HL-60 (cell line): ENCODE data around the gene FRS3.

Experiments
- DNase-seq, 2 experiments: peaks; one replicate each; pipeline ENCODE4 v3.0.0-alpha.2; 2010 to 2020; ENCODE audit warnings: low read depth in 1 of 2, low spot score in 1 of 2
- H3K27ac ChIP-seq: fragments of 250-450 bp; sonication (Bioruptor Pico); replicated peaks from 2 replicates; pipeline ENCODE4 v1.5.1; 2020; ENCODE audit warnings: mild to moderate bottlenecking, moderate library complexity
- H3K27me3 ChIP-seq: fragments of 250-450 bp; sonication (Bioruptor Pico); 2 replicates; pipeline ENCODE4 v1.5.1; 2021; ENCODE audit warnings: mild to moderate bottlenecking, moderate library complexity; ENCODE audit not compliant: insufficient read depth, poor library complexity, severe bottlenecking
- H3K4me3 ChIP-seq: replicated peaks from 2 replicates; pipeline ENCODE4 v1.5.1; 2011; ENCODE audit warnings: mild to moderate bottlenecking, control low read depth, low read length; ENCODE audit not compliant: insufficient read depth
- CTCF ChIP-seq: IDR thresholded peaks from one replicate; pipeline ENCODE4 v1.5.1; 2011; ENCODE audit warnings: low read length, control low read depth, inconsistent platforms; ENCODE audit not compliant: insufficient read depth
- GABPA ChIP-seq: IDR thresholded peaks from 2 replicates; pipeline ENCODE4 v1.6.1; 2012; ENCODE audit warnings: low read depth
- POLR2AphosphoS5 ChIP-seq: IDR thresholded peaks from 2 replicates; pipeline ENCODE4 v1.6.1; 2012; ENCODE audit warnings: low read depth
- SPI1 ChIP-seq: IDR thresholded peaks from 2 replicates; pipeline ENCODE4 v1.6.1; 2012; ENCODE audit warnings: low read depth, mild to moderate bottlenecking, borderline replicate concordance
- TF ChIP-seq, protein P1 (sequence below): IDR thresholded peaks from 2 replicates; pipeline ENCODE4 v1.6.1; 2012; ENCODE audit warnings: low read depth; ENCODE audit not compliant: insufficient replicate concordance

Gene FRS3

DNA sequence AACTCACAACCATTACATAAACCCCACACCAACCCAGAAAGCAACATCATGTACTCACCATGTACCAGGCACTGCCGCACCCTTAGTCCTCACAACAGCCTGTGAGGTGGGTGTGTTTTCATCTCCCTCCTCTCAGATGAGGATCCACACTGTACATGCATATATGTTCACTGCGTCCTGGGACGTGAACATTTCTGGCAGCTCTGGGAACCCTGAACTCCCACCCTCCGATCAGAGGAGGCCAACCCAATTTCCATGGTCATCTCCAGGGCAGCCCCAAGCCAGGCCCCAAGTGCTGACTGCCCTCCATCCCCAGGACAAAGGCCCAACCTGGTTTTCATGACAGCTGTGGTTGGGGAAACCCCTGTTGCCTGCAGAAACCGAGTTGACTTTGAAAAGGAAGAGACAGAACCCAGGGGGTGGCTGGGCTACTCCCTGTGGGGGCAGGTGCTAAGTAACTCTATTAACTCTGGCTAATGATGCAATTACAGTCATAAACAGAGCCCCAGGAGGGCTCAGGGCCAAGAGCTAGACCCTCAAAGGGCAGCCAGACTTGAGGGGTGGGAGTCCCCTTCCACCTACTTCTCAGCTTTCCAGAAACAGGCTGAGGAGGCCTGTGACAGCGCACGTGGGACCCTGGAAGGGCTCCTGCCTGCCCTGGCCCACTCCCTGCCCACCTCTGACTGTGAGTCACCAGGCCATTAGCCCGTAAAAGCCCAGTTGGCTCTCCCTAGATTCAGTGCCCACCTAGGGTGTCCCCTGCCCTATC, 46.9 kb downstream of the FRS3 start:
- Histone ChIP-seq H3K4me3 (no peak overlapping the region), H3K27ac (no peak overlapping the region), H3K27me3 (no peaks in the 10 kb centered on the region)
- TF ChIP-seq CTCF, result no peak
- TF ChIP-seq, protein P1, sequence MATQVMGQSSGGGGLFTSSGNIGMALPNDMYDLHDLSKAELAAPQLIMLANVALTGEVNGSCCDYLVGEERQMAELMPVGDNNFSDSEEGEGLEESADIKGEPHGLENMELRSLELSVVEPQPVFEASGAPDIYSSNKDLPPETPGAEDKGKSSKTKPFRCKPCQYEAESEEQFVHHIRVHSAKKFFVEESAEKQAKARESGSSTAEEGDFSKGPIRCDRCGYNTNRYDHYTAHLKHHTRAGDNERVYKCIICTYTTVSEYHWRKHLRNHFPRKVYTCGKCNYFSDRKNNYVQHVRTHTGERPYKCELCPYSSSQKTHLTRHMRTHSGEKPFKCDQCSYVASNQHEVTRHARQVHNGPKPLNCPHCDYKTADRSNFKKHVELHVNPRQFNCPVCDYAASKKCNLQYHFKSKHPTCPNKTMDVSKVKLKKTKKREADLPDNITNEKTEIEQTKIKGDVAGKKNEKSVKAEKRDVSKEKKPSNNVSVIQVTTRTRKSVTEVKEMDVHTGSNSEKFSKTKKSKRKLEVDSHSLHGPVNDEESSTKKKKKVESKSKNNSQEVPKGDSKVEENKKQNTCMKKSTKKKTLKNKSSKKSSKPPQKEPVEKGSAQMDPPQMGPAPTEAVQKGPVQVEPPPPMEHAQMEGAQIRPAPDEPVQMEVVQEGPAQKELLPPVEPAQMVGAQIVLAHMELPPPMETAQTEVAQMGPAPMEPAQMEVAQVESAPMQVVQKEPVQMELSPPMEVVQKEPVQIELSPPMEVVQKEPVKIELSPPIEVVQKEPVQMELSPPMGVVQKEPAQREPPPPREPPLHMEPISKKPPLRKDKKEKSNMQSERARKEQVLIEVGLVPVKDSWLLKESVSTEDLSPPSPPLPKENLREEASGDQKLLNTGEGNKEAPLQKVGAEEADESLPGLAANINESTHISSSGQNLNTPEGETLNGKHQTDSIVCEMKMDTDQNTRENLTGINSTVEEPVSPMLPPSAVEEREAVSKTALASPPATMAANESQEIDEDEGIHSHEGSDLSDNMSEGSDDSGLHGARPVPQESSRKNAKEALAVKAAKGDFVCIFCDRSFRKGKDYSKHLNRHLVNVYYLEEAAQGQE, result no peak
- no peak for TF ChIP-seq POLR2AphosphoS5
- TF ChIP-seq SPI1, result no peak
- no peak for TF ChIP-seq GABPA
- no peak for DNase-seq

- DNase-seq, result no peak
- TF ChIP-seq SPI1 (no peak), GABPA (no peak)
- TF ChIP-seq, protein P1, result no peak
- H3K4me3 ChIP-seq, result no peak overlapping the region
- H3K27me3 ChIP-seq, result no peaks in the 10 kb centered on the region
- no peak overlapping the region for H3K27ac ChIP-seq
Observed at GRCh38 chr6:41732149-41732548, 47.6 kb downstream of the FRS3 start.

DNA sequence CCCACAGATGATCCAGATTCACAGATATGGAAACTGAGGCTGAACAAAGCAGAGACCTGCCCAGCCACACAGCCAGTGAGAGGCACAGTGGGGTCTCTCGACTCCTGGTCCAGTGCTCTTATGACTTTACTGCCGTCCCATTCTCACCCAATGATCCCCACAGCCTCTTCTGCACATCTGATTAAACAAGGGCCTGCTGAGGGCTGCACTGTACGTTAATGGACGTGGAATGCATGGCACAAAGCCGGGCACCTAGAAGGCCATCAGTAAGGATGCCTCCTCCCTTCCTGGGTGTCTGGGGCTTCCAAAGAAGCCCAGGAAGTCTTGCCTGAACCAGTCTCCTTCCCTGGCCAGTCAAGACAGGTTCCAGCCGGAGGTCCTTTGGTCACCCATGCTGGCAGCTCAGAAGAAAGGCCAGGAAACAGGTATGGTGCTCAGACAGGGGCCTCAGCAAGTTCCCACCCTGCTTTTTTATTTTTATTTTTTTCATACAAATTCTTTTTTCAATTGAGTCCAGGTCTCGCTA, 48.1 kb downstream of the FRS3 start:
- H3K27me3 ChIP-seq, result no peaks in the 10 kb centered on the region
- no peak for DNase-seq
- no peak overlapping the region for H3K4me3 ChIP-seq
- H3K27ac ChIP-seq, result no peak overlapping the region
- TF ChIP-seq POLR2AphosphoS5, result no peak
- no peak for TF ChIP-seq GABPA
- TF ChIP-seq, protein P1, result no peak
- no peak for TF ChIP-seq CTCF
- no peak for TF ChIP-seq SPI1
